GM15510 (cell line): Measurements from ENCODE around the gene UTP25.

ENCODE experiments used
- POLR2A ChIP-seq: IDR thresholded peaks from 3 replicates; pipeline ENCODE4 v1.6.1; 2011; ENCODE audit warnings: borderline replicate concordance; ENCODE audit not compliant: insufficient read length; ENCODE audit errors: extremely low read depth

UTP25 gene

DNA sequence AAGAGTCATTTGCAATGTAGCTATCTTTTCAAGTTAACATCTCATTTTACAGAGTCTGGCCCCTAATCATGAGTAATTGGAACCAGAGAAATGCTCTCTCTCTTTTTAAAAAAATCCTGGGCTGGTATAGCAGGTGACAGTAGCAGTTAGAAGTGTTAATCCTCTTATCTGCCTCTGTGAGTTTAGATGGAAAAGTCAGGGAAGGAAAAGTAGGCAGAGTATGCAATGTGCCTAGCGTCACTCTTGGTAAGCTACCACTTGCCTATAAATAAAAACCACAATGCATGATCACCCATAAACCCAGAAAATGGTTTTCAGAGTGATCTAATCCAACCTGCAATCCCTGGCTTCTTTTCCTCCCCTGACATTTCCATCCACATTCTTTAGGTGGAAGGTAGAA is 43.2 kb downstream of the UTP25 start:
- no peak for TF ChIP-seq POLR2A

DNA sequence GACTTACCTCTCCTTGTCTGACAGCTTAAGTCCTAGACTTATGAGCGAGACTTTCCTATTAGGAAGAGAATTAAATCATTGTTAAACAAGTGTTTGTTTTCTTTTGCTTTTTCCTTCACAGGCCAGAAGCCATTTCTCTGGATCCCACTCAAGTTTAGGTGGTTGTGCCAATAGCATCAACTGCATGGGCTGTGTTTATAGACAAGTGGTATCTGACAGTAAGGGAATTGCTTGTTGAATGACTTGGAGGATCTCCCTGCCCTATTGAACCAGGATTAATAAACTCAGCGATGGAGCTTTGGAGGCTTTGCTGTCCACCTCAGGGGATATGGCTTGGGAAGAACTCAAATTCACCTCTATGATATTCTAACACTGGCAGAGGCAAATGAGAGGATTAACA is 43.7 kb downstream of the UTP25 start:
- TF ChIP-seq POLR2A, result no peak

GRCh38 chr1:209873067-209873799 is 45.5 kb downstream of the UTP25 start:
- no peak for TF ChIP-seq POLR2A

DNA sequence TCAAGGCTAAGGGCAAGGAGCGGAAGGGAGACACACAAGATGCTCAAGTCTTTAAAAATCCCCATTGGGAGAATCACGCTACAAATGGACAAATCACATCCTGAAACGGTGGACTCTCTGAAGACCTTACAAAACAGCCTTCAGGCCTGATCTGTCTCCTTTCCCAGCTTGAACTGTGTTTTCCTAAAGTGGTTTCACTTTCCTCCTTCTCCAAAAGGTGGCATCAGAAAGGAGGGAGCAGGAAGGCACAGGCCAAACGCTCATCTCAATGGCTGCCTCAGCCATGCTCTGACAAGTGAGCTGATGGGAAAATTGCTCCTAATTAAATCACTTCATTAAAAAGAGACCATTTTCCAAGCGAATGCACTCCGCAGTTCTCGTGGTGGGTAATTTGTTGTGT is 47.7 kb downstream of the UTP25 start:
- no peak for TF ChIP-seq POLR2A

- no peak for TF ChIP-seq POLR2A
Observed at GRCh38 chr1:209876078-209876800, 48.5 kb downstream of the UTP25 start.

GRCh38 chr1:209877087-209877764 is 49.5 kb downstream of the UTP25 start:
- no peak for TF ChIP-seq POLR2A

DNA sequence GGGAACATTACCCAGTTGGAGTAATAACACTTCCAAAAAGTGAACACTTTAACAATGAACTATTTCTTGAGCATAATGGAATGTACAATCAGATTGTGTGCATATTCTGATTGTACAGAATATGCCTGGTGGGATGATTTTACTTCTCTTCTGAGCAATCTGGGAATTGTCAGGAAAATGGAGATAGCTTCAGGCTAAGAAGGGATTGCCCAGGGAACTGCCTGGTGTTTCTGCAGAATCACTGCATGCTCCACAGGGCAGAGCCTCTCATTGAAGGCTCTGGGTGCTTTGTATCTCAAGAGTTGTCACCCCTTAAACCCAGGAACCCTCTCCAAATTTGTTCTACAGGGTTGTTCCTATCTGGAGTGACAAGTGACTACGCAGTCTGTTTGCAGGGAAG is 51.2 kb downstream of the UTP25 start:
- TF ChIP-seq POLR2A, result no peak

DNA sequence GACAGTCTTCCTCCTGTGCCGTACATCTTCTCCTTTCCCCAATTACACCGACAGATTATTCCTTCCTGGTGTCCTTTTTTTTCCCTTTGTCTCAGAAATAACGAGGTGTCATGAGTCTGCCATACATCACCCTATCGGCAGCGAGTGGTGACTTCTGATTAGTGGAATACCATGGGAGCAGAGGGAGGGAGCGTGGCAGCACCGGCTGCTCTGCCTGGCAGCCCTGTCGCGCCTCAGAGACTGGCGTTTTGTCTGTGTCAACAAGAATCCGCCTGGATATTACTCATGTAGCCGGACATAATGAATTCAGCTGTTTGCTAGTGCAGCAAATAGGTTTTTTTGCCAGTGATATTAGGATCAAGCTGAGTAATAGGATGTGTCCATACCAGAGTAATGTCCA is 51.8 kb downstream of the UTP25 start:
- TF ChIP-seq POLR2A, result no peak

DNA sequence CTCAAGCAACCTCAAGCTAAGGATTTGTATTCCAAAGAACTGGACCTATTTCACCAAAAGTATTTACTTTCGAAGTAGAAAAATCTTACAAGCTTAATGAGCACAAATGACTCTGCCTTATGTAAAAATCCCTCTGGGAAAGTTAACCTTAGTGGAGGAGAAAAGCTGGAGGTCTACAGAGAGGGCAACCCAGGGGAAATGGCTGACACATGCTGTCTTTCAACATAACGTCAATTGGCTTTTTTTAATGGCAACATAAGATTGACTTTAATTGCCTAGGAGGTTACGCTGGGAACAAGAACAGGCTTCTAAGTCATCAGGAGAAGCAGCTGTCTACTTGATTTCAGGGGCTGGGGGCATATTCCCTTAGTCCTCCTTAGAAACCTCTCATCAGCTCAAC is 52.3 kb downstream of the UTP25 start:
- TF ChIP-seq POLR2A, result no peak

DNA sequence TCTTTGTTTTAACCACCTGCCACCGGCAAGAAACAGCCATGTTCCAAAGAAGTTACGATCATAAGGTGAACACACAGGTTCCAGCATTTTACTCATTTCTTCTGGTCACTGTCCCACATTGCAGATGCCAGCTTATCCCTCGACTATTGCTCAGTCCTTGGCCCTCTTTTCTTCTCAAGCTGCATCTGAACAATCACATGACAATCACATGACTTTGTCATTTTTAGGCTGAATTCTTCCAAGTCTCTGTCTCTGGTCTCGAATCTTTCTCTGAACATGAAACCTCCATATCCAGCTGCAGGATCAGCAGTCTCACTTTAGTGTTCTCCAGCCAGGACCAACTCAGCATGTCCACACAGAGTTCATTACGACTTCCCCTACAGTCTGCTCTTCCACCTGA is 53.8 kb downstream of the UTP25 start:
- no peak for TF ChIP-seq POLR2A

DNA sequence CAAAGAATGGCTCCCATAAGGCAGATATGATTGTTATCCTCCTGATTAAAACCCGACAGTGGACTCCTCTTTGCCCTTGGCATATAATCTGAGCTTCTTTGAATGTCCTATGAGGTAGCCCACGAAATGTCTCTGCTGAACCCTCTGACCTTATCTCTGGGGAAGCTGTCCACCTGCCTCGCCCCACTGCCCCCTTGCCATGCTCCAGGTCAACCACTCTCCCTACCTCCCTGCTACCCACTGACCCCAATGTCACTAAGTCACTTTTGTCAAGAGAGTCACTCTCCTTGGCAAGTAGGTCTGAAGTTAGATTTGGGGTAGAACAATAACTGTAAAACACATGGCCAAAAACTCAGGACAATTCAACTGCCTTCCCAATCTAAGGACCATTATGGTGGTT is 54.5 kb downstream of the UTP25 start:
- TF ChIP-seq POLR2A, result no peak

- TF ChIP-seq POLR2A, result no peak
Observed at GRCh38 chr1:209882942-209883340, 55.2 kb downstream of the UTP25 start.

GRCh38 chr1:209883341-209883971 is 55.7 kb downstream of the UTP25 start:
- TF ChIP-seq POLR2A, result no peak

DNA sequence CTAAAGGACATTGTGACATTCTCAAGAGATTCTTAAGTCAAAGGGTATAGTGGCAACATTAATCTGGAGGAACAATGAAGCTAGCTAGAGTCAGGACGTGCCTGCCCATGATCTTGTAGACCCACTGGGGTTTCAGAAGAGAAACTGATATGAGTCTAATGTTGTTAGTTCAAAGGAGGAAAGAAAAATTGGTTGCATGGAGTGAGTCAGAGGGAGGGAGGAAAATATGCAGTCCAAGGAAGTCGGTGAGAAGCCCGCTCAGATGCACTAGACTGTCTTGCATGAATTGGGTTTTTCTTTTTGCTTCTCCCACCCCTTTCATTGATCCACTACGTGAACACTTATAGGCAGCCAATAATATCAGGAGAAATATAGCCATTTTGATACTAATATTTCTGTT is 56.5 kb downstream of the UTP25 start:
- TF ChIP-seq POLR2A, result no peak

- no peak for TF ChIP-seq POLR2A
Observed at GRCh38 chr1:209884665-209885117, 56.9 kb downstream of the UTP25 start.

DNA sequence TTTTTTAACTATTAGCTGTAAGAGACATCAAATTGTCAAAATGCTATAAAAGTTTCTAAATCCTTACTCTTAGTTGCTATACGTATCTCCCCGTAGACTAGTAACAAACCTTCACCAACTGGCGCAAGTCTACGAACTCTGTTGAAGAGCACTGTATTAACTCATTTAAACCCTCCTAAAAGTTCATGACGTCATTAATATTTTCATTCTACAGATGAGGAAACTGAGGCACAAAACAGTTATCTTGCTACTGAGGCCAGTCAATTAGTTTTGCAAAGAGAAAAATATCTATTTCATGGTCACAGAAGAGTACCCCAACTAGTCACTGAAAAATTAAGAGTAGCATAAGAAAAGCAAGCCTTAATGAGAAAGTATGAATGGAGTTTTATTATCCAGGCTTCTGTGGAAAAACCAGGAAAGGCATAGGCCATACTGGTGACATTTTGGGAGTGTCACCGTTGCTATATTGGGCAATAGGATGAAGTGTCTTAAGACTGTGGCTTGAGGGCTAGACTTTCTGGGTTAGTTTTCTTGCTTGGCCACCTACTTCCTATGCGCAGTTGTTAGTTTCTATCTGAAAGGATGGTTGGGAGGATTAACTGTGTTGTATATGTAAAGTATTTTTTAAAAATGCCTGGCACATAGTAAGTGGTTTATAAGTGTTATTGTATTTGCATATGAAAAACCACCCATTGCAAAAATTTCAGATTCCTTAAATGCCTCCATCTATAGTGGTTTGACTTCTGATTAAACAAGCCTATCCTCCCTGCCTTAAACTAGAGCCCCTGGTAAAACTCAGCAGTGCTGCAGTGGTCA is 57.8 kb downstream of the UTP25 start:
- no peak for TF ChIP-seq POLR2A

GRCh38 chr1:209886219-209886536 is 58.4 kb downstream of the UTP25 start:
- TF ChIP-seq POLR2A, result no peak
